ENCODE results near the gene SPOCK1.

Gene SPOCK1

DNA sequence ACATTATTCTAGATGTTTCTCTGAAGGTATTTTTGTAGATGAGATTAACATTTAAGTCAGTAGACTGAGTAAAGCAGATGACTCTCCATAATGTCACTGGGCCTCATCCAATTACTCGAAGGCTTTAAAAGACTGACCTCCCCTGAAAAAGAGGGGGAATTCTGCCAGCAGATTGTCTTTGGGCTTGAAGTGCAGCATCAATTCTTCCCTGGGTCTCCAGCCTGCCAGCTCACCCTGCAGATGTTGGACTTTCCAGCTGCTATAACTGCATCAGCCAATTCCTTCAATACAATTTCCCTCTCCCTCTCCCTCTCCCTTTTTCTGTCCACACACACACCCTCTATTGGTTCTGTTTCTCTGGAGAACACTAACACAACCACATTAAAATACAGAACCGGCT lies 472.8 kb downstream of the SPOCK1 start:
- DNase-seq, result no peak
- Histone ChIP-seq H3K4me3 (no peak overlapping the region), H3K27me3 (no peaks in the 10 kb centered on the region), H3K4me1 (peaks cover 0 to 19% (median 11%) of the 10 kb centered on the region in 4 donors), H3K9me3 (no peaks in the 10 kb centered on the region), H3K36me3 (no peaks in the 10 kb centered on the region), H3K27ac (no peak overlapping the region)
- intact Hi-C loops (cut with DNase I; ENCODE audit: low total_unique reads), result no loop called here
- no peak for TF ChIP-seq CTCF (IDR thresholded peaks at IDR 0.05)

DNA sequence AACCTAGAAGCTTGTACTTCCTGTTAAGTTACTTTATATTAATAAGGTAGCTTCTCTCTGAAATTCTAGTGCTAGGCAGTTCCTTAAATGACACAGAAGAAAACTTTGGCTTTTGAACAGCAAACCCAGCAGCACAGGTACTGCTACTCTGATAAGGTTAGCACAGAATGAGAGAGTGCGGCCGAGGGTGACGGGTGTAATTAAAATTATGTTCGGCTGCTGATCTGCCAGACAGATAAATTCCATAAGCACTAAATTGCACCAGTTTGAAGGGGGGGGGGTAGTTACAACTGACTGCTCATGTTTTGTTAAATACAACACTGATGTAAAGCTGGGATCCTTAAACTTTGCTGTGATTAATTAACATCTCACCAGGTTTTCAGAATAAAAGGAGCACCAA lies 475.1 kb downstream of the SPOCK1 start:
- H3K27me3 ChIP-seq, result no peaks in the 10 kb centered on the region
- no peaks in the 10 kb centered on the region for H3K36me3 ChIP-seq
- no peak overlapping the region for H3K27ac ChIP-seq
- H3K4me1 ChIP-seq, result peaks cover 0 to 19% (median 11%) of the 10 kb centered on the region in 4 donors
- no peak for TF ChIP-seq CTCF (IDR thresholded peaks at IDR 0.05)
- intact Hi-C loops (cut with DNase I; ENCODE audit: low total_unique reads), result no loop called here
- DNase-seq, result no peak
- no peaks in the 10 kb centered on the region for H3K9me3 ChIP-seq
- no peak overlapping the region for H3K4me3 ChIP-seq

DNA sequence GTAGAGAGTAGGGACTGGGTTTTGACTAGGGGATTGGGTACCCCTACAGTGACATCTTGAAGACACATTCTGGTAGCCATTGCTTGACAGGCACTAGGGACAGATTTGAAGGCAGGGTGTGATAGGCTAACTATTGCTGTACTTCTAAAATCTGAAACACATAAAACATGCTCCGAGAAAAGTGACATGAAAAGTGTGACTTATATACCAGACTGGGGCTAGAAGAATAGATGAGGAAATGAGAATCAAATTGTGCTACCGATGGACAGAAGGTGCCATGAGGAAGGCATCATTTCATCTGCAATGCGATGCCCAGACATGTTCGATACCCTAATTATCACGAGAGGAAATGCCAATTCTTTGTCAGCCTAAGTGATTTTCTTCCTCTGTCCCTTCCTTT lies 475.8 kb downstream of the SPOCK1 start:
- Histone ChIP-seq H3K27ac (peak overlapping the region in 1 of 2 donors; percentile 6), H3K4me1 (peaks cover 0 to 19% (median 11%) of the 10 kb centered on the region in 4 donors), H3K9me3 (no peaks in the 10 kb centered on the region), H3K27me3 (no peaks in the 10 kb centered on the region), H3K4me3 (no peak overlapping the region), H3K36me3 (no peaks in the 10 kb centered on the region)
- DNase-seq, result no peak
- intact Hi-C loops (cut with DNase I; ENCODE audit: low total_unique reads), result no loop called here
- TF ChIP-seq CTCF (IDR thresholded peaks at IDR 0.05), result no peak

DNA sequence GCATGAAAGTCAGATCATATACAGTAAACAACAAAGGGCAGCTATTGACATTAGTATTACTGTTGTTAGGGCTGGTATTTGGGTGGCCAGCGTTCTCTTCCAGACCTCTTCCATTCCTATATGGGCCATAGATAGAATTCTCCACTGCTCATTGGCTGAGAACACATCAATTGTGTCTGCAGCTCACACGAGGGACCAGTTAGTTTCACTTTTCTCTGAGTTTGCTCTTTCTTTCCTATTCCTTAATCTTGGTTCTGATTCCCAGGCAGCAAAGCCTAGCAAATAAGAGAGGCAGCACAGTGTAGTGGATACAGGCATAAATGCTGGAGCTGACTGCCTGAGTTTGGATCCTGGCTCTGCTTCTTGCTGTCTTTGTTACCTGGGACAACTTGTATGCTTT lies 476.4 kb downstream of the SPOCK1 start:
- no peaks in the 10 kb centered on the region for H3K27me3 ChIP-seq
- TF ChIP-seq CTCF (IDR thresholded peaks at IDR 0.05), result no peak
- H3K27ac ChIP-seq, result peak overlapping the region; percentile 6 to 9
- peaks cover 0 to 19% (median 11%) of the 10 kb centered on the region in 4 donors for H3K4me1 ChIP-seq
- H3K9me3 ChIP-seq, result no peaks in the 10 kb centered on the region
- intact Hi-C loops (cut with DNase I; ENCODE audit: low total_unique reads), result no loop called here
- DNase-seq, result no peak
- peak overlapping the region in 1 of 2 donors; percentile 6 for H3K4me3 ChIP-seq
- H3K36me3 ChIP-seq, result no peaks in the 10 kb centered on the region

GRCh38 chr5:137022043-137022442 lies 477.1 kb downstream of the SPOCK1 start:
- intact Hi-C loops (cut with DNase I; ENCODE audit: low total_unique reads), result no loop called here
- Histone ChIP-seq H3K9me3 (no peaks in the 10 kb centered on the region), H3K36me3 (no peaks in the 10 kb centered on the region), H3K27ac (peak overlapping the region in 1 of 2 donors; percentile 6), H3K4me1 (peaks cover 0 to 19% (median 11%) of the 10 kb centered on the region in 4 donors), H3K27me3 (no peaks in the 10 kb centered on the region), H3K4me3 (peak overlapping the region in 1 of 2 donors; percentile 6)
- DNase-seq, result peak; percentile 26 to 69
- TF ChIP-seq CTCF (IDR thresholded peaks at IDR 0.05), result no peak

GRCh38 chr5:137019229-137019628 lies 479.9 kb downstream of the SPOCK1 start:
- no peaks in the 10 kb centered on the region for H3K9me3 ChIP-seq
- no peaks in the 10 kb centered on the region for H3K27me3 ChIP-seq
- no peak overlapping the region for H3K4me3 ChIP-seq
- intact Hi-C loops (cut with DNase I; ENCODE audit: low total_unique reads), result no loop called here
- H3K4me1 ChIP-seq, result peaks cover 0 to 19% (median 11%) of the 10 kb centered on the region in 4 donors
- H3K27ac ChIP-seq, result no peak overlapping the region
- no peaks in the 10 kb centered on the region for H3K36me3 ChIP-seq
- TF ChIP-seq CTCF (IDR thresholded peaks at IDR 0.05), result no peak
- no peak for DNase-seq

Data from tibial artery (tissue), 4 donors.